ENCODE data around the gene LSM4.

LSM4 gene

DNA sequence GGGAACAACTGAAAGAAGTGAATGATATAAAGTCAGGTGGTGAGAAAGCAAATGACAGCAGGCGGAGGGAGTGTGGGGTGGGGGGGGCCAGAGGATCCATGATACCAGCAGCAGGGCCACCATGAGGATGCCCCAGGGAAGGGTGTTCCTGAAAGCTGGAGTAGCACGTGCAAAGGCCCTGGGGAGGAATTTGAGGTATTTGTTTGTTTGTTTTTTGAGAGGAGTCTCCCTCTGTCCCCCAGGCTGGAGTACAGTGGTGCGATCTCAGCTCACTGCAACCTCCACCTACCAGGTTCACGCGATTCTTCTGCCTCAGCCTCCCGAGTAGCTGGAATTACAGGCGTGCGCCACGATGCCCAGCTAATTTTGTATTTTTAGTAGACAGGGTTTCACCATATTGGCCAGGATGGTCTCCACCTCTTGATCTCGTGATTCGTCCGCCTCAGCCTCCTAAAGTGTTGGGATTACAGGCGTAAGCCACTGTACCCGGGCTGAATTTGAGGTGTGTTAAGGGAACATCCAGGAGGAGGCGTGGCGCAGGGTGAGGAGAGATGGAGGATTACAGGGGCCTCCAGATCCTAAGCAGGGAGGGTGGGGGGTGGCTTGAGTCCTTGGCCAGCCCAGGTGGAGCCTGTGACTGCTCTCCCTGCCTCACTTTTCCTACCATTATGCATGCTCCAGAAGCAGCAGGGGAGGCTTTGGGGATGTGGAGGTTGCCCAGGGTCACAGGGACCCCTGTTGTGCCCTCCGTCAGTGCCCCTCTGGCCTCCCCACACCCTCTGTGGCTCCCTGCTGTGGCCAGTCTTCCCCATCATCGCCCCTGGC is 29.0 kb downstream of the LSM4 start:
- FAIRE-seq (no peak), DNase-seq (ENCODE audit: insufficient read length, low spot score) (no peak)

DNA sequence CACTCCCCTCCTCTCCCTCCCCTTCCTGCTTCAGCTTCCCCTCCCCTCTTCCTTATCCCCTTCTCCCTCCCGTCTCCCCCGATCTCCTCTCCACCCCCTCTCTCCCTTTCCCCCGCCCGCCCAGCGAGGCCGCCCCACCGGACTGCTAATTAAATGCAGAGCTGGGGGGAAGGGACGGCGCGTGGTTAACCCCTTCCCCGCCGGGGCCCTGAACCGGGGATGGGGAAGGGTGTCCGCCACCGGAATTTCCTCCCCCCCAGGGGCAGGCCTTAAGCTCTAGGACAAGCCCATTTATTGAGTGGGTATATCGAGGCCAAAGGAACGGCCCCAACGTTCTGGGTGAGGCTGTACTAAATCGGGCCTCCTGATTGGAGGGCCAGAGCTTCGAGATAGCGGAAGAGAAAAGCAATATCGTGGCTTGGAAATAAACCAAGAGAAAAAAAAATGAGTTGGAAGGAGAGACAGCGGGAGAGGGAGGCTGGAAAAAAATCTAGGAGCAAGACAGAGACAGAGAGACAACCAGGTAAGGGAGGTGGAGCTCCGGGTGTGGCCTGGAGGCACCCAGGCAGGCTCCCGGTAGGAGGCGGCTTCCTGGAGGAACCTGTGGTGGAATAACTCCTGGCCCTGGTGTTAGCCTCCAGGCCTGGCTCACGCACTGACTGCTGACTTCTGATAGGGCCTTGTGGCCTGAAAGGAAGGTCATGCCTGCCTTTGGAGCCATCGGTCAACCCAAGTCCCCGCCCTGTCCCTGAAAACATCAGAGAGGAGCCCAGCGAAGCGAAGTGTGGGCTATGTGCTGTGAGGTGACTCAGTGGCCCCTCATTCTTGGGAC is 29.9 kb downstream of the LSM4 start:
- no peak for FAIRE-seq
- no peak for DNase-seq (ENCODE audit: insufficient read length, low spot score)

DNA sequence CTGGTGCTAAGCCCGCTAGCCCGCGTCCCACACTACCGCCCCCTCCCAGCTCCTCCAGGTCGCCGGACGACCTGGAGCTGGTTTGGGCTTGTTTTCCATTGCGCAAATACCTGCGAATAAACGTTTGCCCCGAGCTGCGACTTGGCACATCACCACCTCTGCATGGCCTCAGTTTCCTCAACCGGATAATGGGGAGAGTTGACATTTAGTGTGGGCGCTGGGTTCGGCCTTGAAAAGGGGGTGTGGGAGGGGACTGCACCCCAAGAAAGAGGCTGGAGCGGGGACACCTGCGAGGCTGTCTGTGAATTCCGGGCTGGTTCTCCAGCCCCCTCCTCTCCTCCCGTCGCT is 30.4 kb downstream of the LSM4 start:
- DNase-seq (ENCODE audit: insufficient read length, low spot score) (no peak), FAIRE-seq (peak; percentile 51)

DNA sequence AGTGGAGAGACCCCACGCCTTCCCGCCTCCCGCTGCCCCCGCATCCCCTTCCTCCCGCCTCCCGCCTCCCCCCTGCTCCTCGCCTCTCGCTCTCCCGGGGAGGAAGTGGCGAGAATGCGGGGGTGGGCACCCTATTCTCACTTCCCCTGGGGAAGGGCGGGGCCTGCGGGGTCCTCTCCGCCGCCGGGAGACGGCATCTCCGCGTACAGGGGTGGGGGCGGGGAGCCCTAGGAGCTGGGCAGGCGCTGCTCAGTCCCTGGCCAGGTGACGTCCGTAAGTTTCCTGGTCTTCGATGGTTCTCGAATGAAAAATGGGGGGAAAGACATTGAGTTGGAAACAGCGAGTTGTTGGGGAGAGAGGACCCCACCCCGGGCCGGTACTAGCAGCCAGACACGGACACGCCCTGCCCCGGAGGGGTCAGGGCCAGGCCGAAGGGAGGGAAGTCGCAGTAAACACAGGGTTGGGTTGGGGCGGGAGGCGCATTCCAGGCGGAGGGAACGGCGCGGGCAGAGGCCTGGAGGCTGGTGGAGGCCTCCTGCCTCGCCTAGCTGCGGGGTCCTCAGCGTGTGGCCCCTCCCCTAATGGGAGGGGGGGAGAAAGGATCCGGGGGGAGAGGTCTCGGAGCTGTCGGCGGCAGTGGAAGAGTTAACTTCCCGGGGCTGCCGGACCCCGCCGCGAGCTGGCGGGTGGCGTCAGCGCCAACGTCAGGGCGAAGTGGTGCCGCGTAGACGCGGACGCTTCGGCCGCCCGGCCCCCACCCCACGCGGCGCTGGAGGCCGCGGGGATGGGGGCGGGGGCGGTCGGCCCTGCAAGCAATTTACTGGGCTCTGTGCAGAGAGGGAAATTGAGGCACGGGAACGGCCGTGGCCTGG is 31.1 kb downstream of the LSM4 start:
- DNase-seq (ENCODE audit: insufficient read length, low spot score): peak; percentile 79
- peak; percentile 95 for FAIRE-seq

DNA sequence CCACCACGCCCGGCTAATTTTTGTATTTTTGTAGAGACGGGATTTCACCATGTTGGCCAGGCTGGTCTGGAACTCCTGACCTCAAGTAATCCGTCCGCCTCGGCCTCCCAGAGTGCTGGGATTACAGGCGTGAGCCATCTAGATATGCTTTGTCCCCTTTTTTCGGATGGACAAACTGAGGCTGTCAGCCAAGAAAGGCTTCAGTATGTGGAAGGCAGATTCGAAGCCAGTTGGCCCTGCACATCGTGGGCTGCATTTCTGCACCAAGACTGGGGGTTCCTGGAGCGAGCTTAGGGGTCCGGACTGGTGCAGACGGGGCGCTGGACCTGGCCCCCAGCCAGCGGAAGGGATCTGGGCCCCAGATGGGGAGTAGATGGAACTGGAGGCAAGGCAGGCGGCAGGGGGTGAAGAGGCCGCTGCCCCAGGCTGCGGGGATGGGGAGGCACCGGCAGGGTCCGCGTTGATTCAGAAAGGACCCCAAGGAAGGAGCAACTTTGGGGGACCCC is 31.8 kb downstream of the LSM4 start:
- DNase-seq (ENCODE audit: insufficient read length, low spot score) (no peak), FAIRE-seq (no peak)

DNA sequence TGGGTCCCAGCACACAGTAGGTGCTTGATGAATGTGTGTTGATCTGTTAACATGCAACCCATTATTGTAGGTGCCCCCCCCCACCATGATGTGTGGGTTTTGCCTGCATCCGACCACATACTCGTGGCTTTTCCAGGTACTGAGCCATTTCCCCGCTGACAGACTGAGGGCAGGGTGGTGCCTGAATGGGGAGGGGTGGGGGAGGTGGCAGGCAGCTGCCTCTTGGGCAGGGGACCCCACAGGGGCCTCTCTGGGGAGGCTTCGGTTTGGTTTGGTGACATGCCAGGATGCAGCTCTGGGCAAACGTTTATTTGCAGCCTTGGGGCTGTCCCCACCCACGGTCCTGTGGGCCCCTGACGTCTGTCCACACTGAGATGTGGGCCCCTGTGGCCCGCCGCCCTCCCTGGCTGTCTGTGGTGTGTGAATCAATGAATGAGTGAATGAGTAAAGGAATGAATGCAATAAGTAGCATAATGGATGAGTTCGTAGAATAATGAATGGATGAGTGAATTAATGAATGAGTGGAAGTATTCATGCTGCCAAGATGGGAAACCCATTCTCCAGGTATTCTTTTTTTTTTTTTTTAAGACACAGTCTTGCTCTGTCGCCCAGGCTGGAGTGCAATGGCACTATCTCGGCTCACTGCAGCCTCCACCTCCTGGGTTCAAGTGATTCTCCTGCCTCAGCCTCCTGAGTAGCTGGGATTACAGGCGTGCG is 32.4 kb downstream of the LSM4 start:
- DNase-seq (ENCODE audit: insufficient read length, low spot score): no peak
- FAIRE-seq: peak; percentile 68

DNA sequence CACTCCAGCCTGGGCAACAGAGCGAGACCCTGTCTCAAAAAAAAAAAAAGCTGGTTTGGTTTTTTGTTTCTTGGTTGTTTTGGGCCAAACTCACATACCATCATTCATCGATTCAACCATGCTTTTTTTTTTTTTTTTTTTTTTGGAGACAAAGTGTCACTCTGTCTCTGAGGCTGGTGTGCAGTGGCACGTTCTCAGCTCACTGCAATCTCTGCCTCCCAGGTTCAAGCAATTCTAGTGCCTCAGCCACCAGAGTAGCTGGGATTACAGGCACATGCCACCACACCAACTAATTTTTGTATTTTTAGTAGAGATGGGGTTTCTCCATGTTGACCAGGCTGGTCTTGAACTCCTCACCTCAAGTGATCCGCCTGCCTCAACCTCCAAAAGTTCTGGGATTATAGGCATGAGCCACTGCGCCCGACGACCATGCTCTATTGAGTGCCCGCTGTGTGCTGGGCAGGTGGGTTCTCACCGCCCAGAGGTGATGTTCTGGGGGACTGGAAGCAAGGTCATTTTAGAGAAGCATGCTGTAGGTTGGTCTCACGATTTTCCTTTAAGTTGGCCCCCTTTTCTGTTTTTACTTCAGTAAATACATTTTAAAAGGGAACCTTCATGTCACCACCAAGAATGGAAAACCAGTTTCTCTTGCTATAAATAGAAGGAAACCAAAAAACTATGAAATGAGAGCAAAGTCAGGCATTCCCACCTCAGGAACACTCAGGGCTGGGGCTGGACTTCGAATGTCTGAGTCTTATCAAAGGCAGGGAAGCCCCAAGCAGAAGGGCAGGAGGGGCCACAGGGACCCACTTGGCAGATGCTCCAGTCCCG is 33.2 kb downstream of the LSM4 start:
- FAIRE-seq: peak; percentile 76

DNA sequence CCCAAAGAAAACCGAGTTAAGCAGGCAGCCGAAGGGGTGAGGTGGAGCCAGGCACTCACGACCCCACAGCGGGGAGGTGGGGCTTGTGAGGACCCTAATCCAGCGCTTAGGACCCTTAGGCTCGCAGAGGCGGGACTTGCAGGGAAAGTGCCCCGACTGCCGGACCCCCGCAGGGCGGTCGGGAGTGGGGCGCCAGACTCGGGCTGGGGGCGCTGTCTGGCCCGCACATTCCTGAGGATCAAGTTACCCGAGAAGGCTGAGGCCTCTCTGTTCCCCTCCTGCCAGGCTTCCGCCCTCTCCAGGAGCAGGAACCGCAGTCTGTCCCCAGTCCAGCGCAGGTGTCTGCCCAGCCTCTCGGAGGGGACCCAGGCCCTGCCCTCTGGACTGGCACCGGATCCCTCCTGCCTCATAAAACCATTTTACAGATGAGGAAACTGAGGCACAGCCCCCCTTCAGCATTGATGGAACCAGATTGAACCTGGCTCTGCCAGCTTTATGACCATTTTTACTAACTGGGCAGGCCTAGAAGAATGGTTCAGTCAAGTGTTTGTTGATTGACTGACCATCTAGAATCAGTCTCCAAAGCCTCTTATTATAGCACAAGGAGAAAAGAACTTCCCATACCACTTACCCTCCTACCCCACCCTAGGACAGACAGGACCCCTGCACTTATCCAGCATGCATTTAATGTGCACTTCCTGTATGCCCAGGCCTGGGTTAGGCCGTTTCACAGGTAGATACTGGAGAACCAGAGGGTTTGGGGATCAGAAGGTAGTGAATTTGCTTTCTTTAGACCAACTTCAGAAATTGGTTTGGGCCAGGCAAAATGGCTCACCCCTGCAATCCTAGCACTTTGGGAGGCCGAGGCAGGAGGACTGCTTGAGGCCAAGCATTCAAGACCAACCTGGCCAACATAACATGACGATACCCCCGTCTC is 34.8 kb downstream of the LSM4 start:
- no peak for FAIRE-seq
- no peak for DNase-seq (ENCODE audit: insufficient read length, low spot score)

More for the DNA sequence above, 33.2 kb downstream of the LSM4 start:
- no peak for DNase-seq (ENCODE audit: insufficient read length, low spot score)

DNA sequence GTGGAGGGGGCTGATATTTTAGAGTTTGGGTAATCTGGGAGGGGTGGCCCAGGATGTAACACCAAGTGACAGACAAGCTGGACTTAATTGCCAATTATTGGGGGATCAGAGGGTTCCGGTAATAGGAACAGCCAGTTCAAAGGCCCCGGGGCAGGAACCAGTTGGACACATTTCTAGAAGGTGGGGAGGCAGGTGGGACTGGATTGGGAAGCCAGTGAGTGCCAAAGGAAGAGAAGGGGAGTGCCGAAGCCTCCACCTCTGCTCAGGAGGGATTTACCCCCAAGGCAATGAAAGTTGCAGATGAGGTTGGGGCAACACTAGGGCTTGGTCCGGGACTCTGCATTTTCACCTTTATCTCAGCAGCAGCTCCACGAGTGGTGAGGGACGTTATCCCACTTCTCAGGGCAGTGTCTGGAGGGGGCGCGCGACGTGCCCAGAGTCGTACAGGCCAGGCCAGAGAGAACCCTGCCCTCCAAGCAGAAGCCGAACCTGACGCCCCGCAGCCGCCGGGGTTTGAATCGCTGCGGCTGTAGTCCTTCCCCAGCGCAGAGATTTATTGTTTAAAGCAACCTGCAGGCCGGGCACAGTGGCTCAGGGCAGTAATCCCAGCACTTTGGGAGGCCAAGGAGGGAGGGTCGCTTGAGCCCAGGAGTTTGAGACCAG is 35.8 kb downstream of the LSM4 start:
- DNase-seq (ENCODE audit: insufficient read length, low spot score) (no peak), FAIRE-seq (no peak)

DNA sequence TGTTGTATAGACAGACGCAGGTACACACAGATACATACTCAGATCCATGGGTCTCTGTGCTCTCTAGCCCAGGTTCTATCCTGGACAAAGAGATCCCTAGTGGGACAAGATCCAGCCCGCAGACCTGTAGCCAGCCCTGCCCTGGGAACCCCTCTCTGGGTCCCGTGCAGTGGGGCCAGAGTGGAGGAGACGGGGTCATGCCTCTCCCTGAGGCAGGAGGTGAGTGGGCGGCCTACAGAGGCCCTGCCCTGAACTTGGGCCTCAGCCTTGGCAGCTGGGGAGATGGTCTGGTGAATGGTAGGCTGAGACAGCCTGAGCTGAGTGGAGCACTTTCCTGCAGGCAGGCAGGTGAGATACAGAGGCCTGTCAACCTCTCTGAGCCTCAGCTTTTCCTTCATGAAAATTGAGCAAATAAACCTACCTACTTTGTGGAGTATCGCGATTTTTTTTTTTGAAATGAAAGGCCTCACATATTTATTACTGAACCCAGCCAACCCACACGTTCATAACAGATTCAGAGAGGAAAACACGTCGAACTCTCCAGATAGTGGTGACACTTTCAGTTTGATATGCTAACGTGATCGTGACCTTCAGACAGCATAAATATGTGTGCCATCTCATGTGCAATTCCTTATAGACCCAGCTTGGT is 38.0 kb downstream of the LSM4 start:
- DNase-seq (ENCODE audit: insufficient read length, low spot score) (no peak), FAIRE-seq (peak; percentile 77)

DNA sequence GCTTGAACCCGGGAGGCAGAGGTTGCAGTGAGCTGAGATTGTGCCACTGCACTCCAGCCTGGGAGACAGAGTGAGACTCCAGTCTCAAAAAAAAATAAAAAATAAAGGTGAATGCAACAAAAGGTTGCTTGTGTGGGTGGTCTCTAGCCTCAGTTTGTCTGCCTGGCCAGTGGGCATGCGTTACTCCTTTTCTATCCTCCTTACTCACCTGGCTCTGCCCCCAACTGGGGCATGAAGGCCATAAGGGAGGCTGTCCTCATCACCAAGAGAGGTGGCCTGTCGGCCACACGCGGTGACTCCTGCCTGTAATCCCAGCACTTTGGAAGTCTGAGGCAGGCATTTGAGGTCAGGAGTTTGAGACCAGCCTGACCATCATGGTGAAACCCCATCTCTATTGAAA is 39.5 kb downstream of the LSM4 start:
- DNase-seq (ENCODE audit: insufficient read length, low spot score) (no peak), FAIRE-seq (no peak)

DNA sequence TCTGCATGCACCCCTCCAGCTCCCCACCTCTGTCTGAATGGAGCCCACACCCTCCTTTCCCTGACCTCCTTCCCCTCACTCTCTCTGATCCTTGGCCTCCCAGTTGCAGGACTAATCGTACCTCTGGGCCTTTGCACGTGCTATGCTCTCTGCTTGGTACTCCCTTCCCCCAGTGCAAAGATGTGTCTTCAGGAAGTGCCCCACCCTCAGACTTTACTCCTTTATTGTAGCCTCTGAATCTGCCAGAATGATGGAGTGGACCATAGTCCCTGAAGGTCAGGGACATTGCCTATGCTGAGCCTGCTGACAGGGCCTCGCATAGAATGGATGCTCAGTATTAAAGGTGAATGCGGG is 40.1 kb downstream of the LSM4 start:
- no peak for FAIRE-seq
- no peak for DNase-seq (ENCODE audit: insufficient read length, low spot score)

DNA sequence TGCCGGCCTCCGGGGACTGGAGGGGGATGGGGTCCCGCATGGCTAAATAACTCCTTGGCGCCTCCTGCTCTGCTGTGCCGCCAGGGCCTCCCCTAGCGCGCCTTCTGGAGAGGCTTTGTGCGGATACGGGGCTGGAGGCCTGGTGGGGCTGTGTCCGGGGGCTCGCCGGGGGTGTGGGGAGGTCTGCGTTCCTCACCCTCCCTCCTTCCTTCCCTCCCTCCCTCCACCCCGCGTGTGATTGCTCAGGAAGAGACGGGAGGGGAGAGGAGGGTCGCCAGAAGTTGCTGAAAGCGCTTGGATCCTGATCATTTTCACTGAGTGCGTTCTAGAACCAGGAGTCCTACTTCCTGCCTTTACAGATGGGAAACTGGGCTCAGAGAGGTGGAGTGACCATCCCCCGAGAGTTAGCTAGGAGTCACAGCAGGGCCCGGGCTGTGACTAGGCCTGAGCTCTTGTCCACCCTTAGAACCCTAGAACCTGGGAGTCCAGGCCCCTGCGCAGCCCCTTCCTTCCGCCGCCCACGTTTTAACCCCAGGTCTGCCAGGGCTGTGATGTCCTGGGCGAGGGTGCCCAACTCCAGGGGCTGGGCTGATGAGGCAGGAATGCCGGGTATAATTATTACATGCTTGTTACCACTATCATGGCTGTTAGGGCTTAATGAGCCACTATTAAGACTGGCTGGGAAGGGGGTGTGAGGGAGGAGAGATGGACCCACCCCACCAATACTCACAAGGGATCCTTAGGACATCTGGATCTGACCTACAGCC is 40.7 kb downstream of the LSM4 start:
- FAIRE-seq (peak; percentile 40), DNase-seq (ENCODE audit: insufficient read length, low spot score) (no peak)

DNA sequence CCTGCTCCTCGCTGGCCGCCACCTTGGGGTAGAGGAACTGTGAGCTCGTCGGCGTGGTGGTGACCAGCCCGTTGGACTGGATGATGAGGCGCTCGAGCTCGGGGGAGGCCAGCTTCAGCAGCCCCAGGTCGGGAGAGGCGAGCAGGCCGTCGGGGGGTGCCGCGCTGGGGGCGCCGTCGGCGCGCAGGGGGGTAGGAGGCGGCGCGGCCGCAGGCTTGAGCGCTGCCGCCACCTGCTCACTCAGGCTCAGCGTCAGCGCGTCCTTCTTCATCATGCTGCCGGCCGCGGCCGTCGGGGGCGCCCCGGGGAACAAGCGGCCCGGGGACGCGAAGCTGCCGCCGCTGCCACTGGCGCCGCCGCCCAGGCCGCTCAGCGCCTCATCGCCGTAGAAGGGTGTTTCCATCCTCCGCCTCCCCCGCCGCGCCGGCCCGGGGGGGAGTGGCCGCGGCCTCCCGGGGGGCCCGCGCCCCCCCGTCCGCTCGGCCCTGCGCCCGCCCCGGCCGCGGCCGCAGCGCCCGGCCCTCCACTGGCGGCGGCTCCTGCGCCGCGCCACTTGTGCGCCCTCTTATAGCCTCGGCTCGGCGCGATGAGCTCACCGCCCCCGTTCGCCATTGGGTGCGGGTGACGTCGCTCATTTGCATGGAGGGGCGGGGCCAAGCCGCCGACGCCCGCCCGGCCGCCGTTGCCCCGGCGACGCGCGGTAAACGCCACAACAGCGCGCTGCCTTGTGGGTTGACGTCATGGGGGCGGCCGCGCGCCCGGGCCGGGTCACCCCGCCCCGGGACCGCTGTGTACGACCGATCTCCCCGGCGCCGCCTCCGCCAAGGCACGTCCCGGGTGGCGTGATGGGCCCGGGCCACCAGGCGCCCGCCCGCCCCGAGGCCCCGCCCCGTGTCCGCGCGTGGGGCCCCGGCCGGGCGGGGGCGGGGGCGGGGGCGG is 41.5 kb downstream of the LSM4 start, which contains the start of gene JUND:
TSS of gene JUND (minus strand) at position 541 of the 939 bp plus-strand sequence. CDS start at position 403, 138 bp downstream.
- FAIRE-seq: peak; percentile 90
- peak; percentile 93 for DNase-seq (ENCODE audit: insufficient read length, low spot score)

Data from GM19239 (cell line).